ENCODE measurements around the gene PRKX. TPM values are rescaled to one million over a fixed set of nuclear protein-coding genes. Genes with fewer than 3 reads are reported as not detected.
"Not testable (repeated sequence)": the region's sequence is repeated elsewhere in the genome, so short reads cannot be mapped to it uniquely, and the experiment has no call there.

The PRKX gene
- total RNA-seq, 6 experiments from 2014 or later: 8.2 to 12.2 (median 9.3) TPM

GRCh38 chrX:3631196-3631595 lies 82.3 kb downstream of the PRKX start:
- no peaks in the 10 kb centered on the region for H3K9me3 Mint-ChIP-seq
- H3K27me3 Mint-ChIP-seq (ENCODE audit: insufficient read depth): no peaks in the 10 kb centered on the region
- no peaks in the 10 kb centered on the region for H3K4me1 Mint-ChIP-seq (ENCODE audit: low read depth)
- no peak for DNase-seq
- no peak overlapping the region for H3K27ac Mint-ChIP-seq
- H3K36me3 Mint-ChIP-seq (ENCODE audit: low read depth): peaks cover 24% of the 10 kb centered on the region
- no peak overlapping the region for H3K4me3 Mint-ChIP-seq
- TF ChIP-seq, protein P1, sequence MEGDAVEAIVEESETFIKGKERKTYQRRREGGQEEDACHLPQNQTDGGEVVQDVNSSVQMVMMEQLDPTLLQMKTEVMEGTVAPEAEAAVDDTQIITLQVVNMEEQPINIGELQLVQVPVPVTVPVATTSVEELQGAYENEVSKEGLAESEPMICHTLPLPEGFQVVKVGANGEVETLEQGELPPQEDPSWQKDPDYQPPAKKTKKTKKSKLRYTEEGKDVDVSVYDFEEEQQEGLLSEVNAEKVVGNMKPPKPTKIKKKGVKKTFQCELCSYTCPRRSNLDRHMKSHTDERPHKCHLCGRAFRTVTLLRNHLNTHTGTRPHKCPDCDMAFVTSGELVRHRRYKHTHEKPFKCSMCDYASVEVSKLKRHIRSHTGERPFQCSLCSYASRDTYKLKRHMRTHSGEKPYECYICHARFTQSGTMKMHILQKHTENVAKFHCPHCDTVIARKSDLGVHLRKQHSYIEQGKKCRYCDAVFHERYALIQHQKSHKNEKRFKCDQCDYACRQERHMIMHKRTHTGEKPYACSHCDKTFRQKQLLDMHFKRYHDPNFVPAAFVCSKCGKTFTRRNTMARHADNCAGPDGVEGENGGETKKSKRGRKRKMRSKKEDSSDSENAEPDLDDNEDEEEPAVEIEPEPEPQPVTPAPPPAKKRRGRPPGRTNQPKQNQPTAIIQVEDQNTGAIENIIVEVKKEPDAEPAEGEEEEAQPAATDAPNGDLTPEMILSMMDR (IDR thresholded peaks at IDR 0.05): no peak

GRCh38 chrX:3627594-3627993 lies 85.9 kb downstream of the PRKX start:
- TF ChIP-seq, protein P1 (IDR thresholded peaks at IDR 0.05): no peak
- Mint-ChIP-seq H3K9me3 (no peaks in the 10 kb centered on the region), H3K27ac (no peak overlapping the region), H3K4me3 (no peak overlapping the region), H3K4me1 (ENCODE audit: low read depth) (no peaks in the 10 kb centered on the region), H3K36me3 (ENCODE audit: low read depth) (peaks cover 22% of the 10 kb centered on the region), H3K27me3 (ENCODE audit: insufficient read depth) (no peaks in the 10 kb centered on the region)
- DNase-seq: no peak

GRCh38 chrX:3621414-3621813 lies 92.0 kb downstream of the PRKX start:
- H3K9me3 Mint-ChIP-seq: no peaks in the 10 kb centered on the region
- H3K36me3 Mint-ChIP-seq (ENCODE audit: low read depth): no peaks in the 10 kb centered on the region
- H3K27me3 Mint-ChIP-seq (ENCODE audit: insufficient read depth): peaks cover 2% of the 10 kb centered on the region; the same call in 1 of the 2 replicates
- H3K4me1 Mint-ChIP-seq (ENCODE audit: low read depth): no peaks in the 10 kb centered on the region
- TF ChIP-seq, protein P1 (IDR thresholded peaks at IDR 0.05): no peak
- no peak overlapping the region for H3K4me3 Mint-ChIP-seq
- no peak for DNase-seq
- no peak overlapping the region for H3K27ac Mint-ChIP-seq

DNA sequence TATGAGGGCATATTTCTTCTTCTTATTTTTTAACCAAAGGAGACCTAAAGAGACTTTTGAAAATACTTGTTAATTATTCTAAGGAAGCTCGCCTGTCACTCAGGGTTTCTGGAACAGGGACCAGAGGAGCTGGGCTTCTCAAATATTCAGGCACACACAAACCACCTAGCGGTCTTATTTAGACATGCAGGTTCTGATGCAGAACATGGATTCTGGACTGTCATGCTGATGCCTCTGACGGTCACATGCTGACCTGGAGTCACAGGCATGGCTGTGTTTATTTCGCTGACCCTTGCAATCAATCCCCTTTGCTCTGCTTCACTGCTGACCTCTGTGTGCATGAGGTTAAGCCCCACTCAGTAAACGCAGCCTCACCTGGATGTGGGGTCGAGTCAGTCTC lies 101.7 kb downstream of the PRKX start:
- H3K36me3 Mint-ChIP-seq (ENCODE audit: low read depth); H3K27me3 Mint-ChIP-seq (ENCODE audit: insufficient read depth); H3K4me3 Mint-ChIP-seq; H3K9me3 Mint-ChIP-seq; DNase-seq; H3K27ac Mint-ChIP-seq; H3K4me1 Mint-ChIP-seq (ENCODE audit: low read depth): not testable (repeated sequence)

DNA sequence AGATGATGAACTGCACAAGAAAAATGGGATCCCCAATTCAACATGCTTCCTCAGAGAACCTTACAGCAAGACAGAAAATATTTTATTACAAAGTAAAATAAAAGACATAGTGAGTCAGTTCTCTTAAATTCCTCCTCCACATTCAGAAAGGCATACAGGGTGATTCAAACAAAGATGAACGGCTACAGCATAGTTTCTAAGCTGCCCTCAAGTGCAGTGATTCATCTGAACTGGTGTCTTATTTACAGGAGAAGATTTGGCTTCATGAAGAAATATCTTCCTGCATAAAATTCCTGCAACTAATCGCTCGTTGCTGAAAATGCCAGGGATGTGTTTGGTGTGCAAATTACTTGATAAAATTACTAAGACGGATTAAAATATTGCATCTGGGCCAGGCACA lies 103.6 kb downstream of the PRKX start:
- peak overlapping the region; percentile 43; the same call in 1 of the 2 replicates for H3K27ac Mint-ChIP-seq
- H3K36me3 Mint-ChIP-seq (ENCODE audit: low read depth): no peaks in the 10 kb centered on the region
- no peaks in the 10 kb centered on the region; the same call in none of the 2 replicates for H3K27me3 Mint-ChIP-seq (ENCODE audit: insufficient read depth)
- TF ChIP-seq, protein P1 (IDR thresholded peaks at IDR 0.05): no peak
- 0 out of 2 replicates have a peak overlapping the region, but pooled peaks have one; percentile 24 for H3K4me3 Mint-ChIP-seq
- peak; percentile 85 for DNase-seq
- H3K4me1 Mint-ChIP-seq (ENCODE audit: low read depth): no peaks in the 10 kb centered on the region; the same call in 1 of the 2 replicates
- no peaks in the 10 kb centered on the region for H3K9me3 Mint-ChIP-seq

DNA sequence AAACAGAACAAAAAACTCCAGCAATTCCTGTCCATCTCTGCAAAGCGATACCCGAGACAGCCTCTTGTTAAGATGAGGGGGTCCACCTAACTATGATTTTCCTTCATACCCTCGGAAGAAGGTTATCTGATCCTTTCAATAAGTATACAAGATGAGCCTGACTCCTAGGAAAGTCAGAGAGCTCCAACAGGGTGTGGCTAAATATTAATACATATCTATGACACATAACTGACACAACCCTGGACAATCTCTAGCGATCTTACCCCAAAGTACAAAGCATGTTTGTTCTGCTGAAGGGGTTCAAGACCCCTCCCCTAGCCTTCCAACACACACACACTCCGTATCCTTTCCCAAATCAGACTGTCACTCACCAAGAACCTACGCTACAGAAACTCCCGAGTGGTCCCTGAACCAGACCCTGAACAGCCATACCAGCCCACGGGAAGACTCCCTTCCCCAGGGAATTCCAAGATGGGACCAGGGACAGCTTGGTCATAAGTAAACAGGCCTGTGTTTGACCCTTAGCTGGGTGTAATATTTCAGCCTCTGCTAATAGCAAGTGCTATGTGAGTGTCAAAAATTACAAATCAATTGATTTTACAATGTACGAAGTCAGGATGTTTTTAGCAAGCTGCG lies 110.3 kb downstream of the PRKX start:
- Mint-ChIP-seq H3K36me3 (ENCODE audit: low read depth) (no peaks in the 10 kb centered on the region), H3K9me3 (no peaks in the 10 kb centered on the region), H3K4me1 (ENCODE audit: low read depth) (peaks cover 9% of the 10 kb centered on the region; the same call in 1 of the 2 replicates), H3K27me3 (ENCODE audit: insufficient read depth) (no peaks in the 10 kb centered on the region; the same call in 1 of the 2 replicates), H3K4me3 (no peak overlapping the region), H3K27ac (no peak overlapping the region)
- DNase-seq: no peak
- TF ChIP-seq, protein P1 (IDR thresholded peaks at IDR 0.05): no peak

All from HFFc6 (cell line).